ENCODE measurements around the gene IL17D.
A peak's percentile ranks its signal among the peaks of the same experiment; 100 is the strongest.
"Not testable (repeated sequence)": the region's sequence is repeated elsewhere in the genome, so short reads cannot be mapped to it uniquely, and the experiment has no call there.

IL17D gene

DNA sequence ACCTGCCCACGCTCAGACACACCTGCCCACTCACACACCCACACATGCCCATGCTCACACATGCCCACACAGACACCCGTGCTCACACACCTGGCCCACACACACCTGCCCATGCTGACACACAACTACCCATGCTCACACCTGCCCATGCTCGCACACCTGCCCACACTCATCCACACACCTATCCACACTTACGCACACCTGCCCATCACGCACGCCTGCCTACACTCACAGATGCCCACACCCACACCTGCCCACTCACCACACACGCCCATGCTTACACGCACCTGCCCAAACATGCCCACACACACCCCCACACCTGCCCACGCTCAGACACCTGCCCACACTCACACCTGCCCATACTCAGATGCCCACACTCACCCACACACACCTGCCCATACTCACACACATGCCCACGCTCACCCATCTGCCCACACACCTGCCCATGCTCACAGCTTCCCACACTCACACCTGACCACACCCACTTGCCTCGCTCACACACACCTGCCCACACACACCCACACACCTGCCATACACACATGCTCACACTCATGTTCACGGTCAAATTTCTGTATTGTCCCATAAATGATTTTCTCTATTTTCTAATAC lies 15.6 kb downstream of the IL17D start:
- no peak for DNase-seq (ENCODE audit: low spot score)
- H3K4me3 Mint-ChIP-seq = no peak overlapping the region
- peaks cover 1% of the 10 kb centered on the region for H3K4me1 Mint-ChIP-seq (ENCODE audit: low read depth)
- peaks cover 14% of the 10 kb centered on the region for H3K27me3 Mint-ChIP-seq (ENCODE audit: low read depth)
- H3K27ac Mint-ChIP-seq = no peak overlapping the region
- H3K36me3 Mint-ChIP-seq (ENCODE audit: low read depth) = no peaks in the 10 kb centered on the region
- no peaks in the 10 kb centered on the region for H3K9me3 Mint-ChIP-seq

DNA sequence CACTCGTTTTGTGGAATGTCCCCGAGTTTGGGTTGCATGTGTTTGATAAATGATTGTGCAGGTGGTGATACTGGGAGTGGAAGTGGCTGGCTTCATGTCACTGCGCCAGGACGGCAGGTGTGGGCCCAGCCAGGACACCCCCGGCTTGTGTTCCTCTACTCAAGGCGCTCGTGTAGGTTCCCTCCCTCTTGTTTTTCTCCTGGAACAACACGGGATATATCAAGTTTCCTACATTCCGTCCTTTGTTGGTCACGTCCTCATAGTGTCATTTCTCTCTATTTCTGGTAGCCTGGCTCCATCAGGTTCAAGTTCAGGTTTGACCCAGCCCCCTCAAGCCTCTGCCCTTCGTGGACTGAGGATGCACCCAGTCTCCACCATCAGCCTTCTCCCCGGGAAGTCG lies 16.3 kb downstream of the IL17D start:
- Mint-ChIP-seq H3K27ac (no peak overlapping the region), H3K36me3 (ENCODE audit: low read depth) (no peaks in the 10 kb centered on the region), H3K27me3 (ENCODE audit: low read depth) (peaks cover 13% of the 10 kb centered on the region), H3K4me1 (ENCODE audit: low read depth) (peaks cover 1% of the 10 kb centered on the region), H3K9me3 (no peaks in the 10 kb centered on the region), H3K4me3 (no peak overlapping the region)
- no peak for DNase-seq (ENCODE audit: low spot score)

DNA sequence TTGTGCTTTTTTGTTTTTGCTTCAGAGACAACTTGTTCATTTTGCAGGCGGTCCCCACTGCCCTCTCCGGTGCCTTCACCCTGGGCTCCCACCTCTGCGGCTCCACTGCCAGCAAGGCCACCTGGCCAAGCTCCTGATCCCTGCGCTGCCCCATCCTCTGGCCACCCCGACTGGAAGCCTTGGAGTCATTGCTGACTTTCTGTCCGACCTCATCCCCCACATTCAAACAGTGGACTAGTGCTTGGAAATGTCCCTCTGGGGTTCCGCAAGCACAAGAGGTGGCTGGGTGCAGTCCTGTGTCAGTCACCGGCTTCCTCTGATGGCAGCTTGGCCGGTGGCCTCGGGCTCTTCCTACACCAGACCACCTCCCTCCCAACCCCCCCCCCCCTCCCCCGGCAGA lies 17.0 kb downstream of the IL17D start:
- no peak for DNase-seq (ENCODE audit: low spot score)
- Mint-ChIP-seq H3K36me3 (ENCODE audit: low read depth) (no peaks in the 10 kb centered on the region), H3K27ac (no peak overlapping the region), H3K4me3 (no peak overlapping the region), H3K9me3 (no peaks in the 10 kb centered on the region), H3K27me3 (ENCODE audit: low read depth) (peaks cover 13% of the 10 kb centered on the region), H3K4me1 (ENCODE audit: low read depth) (peaks cover 1% of the 10 kb centered on the region)

DNA sequence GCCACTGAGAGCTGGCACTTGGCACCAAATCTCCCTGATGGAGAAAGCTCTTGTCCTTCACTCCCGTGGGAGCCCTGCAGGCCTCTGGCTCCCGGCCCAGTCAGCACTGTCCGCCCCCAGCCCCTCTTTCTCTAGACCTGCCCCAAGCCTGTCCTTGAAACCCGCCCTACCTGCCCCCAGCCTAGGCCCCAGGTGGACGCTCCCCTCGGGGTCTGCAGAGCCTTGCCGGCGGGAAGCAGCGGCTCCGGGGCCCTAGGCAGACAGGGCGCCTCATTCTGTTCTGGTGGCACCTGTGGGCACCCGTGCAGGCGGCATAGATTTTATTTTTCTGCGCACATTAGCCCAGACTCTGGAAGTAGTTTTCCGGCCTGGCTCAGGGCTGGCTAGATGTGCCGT lies 17.6 kb downstream of the IL17D start:
- Mint-ChIP-seq H3K9me3 (no peaks in the 10 kb centered on the region), H3K4me3 (no peak overlapping the region), H3K27ac (no peak overlapping the region), H3K36me3 (ENCODE audit: low read depth) (no peaks in the 10 kb centered on the region), H3K27me3 (ENCODE audit: low read depth) (peaks cover 13% of the 10 kb centered on the region), H3K4me1 (ENCODE audit: low read depth) (peaks cover 1% of the 10 kb centered on the region)
- DNase-seq (ENCODE audit: low spot score) = no peak

DNA sequence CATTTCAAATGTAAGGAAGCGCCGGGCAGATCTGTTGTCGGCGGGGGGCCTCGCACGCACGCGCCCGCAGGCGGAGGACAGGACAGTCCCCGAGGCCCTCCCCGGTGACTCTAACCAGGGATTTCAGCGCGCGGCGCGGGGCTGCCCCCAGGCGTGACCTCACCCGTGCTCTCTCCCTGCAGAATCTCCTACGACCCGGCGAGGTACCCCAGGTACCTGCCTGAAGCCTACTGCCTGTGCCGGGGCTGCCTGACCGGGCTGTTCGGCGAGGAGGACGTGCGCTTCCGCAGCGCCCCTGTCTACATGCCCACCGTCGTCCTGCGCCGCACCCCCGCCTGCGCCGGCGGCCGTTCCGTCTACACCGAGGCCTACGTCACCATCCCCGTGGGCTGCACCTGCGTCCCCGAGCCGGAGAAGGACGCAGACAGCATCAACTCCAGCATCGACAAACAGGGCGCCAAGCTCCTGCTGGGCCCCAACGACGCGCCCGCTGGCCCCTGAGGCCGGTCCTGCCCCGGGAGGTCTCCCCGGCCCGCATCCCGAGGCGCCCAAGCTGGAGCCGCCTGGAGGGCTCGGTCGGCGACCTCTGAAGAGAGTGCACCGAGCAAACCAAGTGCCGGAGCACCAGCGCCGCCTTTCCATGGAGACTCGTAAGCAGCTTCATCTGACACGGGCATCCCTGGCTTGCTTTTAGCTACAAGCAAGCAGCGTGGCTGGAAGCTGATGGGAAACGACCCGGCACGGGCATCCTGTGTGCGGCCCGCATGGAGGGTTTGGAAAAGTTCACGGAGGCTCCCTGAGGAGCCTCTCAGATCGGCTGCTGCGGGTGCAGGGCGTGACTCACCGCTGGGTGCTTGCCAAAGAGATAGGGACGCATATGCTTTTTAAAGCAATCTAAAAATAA lies 18.2 kb downstream of the IL17D start:
- H3K27ac Mint-ChIP-seq = no peak overlapping the region
- no peak for DNase-seq (ENCODE audit: low spot score)

DNA sequence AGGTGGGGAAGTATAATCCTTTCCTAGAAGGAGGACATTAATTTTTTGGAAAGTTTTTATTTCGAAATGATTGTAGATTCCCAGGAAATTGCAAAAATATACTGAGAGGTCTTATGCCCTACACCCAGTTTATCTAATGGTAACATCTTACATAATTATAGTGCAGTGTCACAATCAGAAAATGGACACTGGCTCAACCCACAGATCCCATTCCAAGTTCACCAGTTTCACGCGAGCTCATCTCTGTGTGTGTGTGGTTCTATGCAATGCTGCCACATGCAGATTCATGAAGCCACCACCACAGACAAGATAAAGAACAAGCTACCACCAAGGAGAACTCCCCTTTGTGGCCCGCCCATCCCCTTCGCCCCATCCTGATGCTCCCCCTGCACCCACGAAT lies 24.4 kb downstream of the IL17D start:
- peaks cover 2% of the 10 kb centered on the region for H3K27me3 Mint-ChIP-seq (ENCODE audit: low read depth)
- no peaks in the 10 kb centered on the region for H3K4me1 Mint-ChIP-seq (ENCODE audit: low read depth)
- no peaks in the 10 kb centered on the region for H3K9me3 Mint-ChIP-seq
- no peak for DNase-seq (ENCODE audit: low spot score)
- no peak overlapping the region for H3K27ac Mint-ChIP-seq
- H3K4me3 Mint-ChIP-seq = no peak overlapping the region
- H3K36me3 Mint-ChIP-seq (ENCODE audit: low read depth) = no peaks in the 10 kb centered on the region

More for the DNA sequence above, 18.2 kb downstream of the IL17D start:
- Mint-ChIP-seq H3K9me3 (no peaks in the 10 kb centered on the region), H3K4me3 (peak overlapping the region; percentile 36), H3K27me3 (ENCODE audit: low read depth) (peaks cover 13% of the 10 kb centered on the region), H3K36me3 (ENCODE audit: low read depth) (no peaks in the 10 kb centered on the region), H3K4me1 (ENCODE audit: low read depth) (peaks cover 1% of the 10 kb centered on the region)

DNA sequence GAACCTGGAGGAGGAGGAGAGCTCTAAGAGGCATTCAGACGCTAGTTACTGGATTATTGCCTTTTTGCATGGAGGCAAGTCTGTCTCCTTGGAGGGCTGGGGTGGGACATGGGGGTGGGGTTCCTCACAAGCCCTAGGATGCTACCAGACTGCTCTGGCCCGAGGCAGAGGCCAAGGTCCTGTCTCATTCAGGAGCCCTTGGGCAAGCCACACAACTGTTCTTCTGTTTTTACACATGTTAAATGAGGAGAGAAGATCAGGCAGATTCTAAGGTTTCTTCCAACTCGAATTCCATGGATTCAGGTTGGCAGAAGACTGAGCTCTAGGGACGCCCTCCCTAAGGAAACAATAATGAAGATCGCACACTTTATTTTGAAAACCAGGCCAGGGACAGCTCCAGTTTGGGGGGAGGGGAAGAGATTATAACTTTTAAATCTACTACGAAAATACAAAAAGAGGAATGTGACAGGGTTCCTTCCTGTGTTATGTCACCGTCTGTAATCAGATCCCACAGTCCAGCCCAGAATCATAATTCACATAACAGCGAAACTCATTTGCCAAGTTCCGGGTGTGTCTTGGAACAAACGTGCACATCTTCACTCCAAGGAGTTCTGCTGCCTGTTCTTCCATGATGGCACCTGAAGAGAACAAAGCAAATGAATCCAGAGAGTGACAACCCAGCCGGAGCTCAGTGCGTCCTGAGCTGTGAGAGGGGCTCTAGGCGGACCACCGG lies 25.2 kb downstream of the IL17D start:
- H3K27ac Mint-ChIP-seq = no peak overlapping the region
- H3K4me3 Mint-ChIP-seq = no peak overlapping the region
- H3K27me3 Mint-ChIP-seq (ENCODE audit: low read depth) = no peaks in the 10 kb centered on the region
- H3K4me1 Mint-ChIP-seq (ENCODE audit: low read depth) = no peaks in the 10 kb centered on the region
- H3K9me3 Mint-ChIP-seq = no peaks in the 10 kb centered on the region
- no peak for DNase-seq (ENCODE audit: low spot score)
- no peaks in the 10 kb centered on the region for H3K36me3 Mint-ChIP-seq (ENCODE audit: low read depth)

DNA sequence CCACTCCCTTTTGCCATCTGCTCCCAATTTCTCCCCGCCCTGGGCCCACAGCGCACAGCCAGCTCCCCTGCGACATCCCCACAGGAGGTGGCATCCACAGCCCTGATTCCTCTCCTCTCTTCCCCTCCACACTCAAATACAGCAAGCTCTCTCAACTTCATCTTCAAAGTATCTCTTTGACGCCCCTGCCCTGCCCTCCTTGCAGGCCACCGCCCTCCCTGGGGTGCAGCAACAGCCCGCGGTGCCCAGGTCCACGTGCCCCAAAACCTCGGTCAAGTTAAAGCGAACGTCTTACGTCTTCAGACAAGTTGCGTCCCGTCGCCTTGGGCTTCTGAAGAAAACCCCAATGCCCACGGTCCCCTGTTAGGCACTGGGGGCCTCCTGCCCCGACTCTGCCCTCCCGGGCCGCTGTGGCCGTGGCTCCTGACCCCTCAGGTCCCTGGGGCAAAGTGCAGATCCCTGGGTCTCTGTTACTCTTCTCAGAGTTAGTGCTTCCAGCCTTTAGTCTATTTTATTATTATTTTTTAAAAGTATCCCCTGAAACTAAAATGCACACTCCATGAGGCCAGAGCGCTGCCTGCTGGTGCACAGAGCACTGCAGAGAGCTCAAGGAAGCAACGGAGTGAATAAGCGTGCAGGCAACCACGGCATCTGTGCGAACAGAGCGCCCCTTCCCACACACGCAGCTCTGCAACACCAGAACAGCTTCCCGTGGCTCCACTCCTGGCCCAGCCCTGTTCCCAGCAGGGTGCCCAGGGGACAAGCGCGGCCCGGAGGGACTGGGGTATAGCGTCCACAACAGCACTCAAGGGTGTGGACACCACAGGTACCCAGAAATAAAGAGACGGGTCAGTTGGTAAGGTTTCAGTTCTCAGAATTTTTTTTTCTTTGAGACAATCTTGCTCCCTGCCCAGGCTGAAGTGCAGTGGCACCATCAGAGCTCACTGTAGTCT lies 26.4 kb downstream of the IL17D start:
- Mint-ChIP-seq H3K27me3 (ENCODE audit: low read depth) (no peaks in the 10 kb centered on the region), H3K4me3 (no peak overlapping the region), H3K4me1 (ENCODE audit: low read depth) (no peaks in the 10 kb centered on the region), H3K36me3 (ENCODE audit: low read depth) (no peaks in the 10 kb centered on the region), H3K27ac (no peak overlapping the region), H3K9me3 (no peaks in the 10 kb centered on the region)
- DNase-seq (ENCODE audit: low spot score) = no peak

DNA sequence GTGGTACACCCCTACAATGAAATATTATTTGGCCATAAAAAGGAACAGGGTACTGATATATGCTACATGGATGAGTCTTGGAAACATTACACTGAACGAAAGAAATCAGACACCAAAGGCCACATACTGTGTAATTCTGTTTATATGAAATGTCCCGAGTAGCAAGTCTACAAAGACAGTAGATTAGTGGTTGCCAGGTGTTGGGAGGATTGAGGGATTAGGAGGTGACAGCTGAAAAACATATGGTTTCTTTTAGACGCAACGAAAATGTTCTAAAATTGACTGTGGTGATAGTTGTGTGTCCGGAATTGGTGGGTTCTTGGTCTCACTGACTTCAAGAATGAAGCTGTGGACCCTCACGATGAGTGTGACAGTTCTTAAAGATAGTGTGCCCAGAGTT lies 35.1 kb downstream of the IL17D start:
- Mint-ChIP-seq H3K27ac (no peak overlapping the region), H3K27me3 (ENCODE audit: low read depth) (no peaks in the 10 kb centered on the region), H3K9me3 (no peaks in the 10 kb centered on the region), H3K36me3 (ENCODE audit: low read depth) (peaks cover 4% of the 10 kb centered on the region), H3K4me1 (ENCODE audit: low read depth) (no peaks in the 10 kb centered on the region), H3K4me3 (no peak overlapping the region)
- no peak for DNase-seq (ENCODE audit: low spot score)

DNA sequence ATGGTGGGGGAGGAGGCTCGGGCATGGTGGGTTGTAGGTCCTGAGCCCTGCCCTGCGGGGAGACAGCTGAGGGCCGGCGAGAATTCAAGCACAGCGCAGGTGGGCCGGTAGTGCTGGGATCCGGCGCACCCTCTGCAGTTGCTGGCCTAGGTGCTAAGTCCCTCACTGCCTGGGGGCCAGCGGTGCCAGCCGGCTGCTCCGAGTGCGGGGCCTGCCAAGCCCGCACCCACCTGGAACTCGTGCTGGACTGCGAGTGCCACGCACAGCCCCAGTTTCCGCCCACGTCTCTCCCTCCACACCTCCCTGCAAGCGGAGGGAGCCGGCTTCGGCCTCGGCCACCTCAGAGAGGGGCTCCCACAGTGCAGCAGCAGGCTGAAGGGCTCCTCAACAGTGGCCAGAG lies 36.5 kb downstream of the IL17D start:
- DNase-seq (ENCODE audit: low spot score) = no peak
- Mint-ChIP-seq H3K36me3 (ENCODE audit: low read depth) (peaks cover 4% of the 10 kb centered on the region), H3K4me1 (ENCODE audit: low read depth) (no peaks in the 10 kb centered on the region), H3K27ac (no peak overlapping the region), H3K9me3 (peaks cover 7% of the 10 kb centered on the region), H3K27me3 (ENCODE audit: low read depth) (no peaks in the 10 kb centered on the region), H3K4me3 (no peak overlapping the region)

DNA sequence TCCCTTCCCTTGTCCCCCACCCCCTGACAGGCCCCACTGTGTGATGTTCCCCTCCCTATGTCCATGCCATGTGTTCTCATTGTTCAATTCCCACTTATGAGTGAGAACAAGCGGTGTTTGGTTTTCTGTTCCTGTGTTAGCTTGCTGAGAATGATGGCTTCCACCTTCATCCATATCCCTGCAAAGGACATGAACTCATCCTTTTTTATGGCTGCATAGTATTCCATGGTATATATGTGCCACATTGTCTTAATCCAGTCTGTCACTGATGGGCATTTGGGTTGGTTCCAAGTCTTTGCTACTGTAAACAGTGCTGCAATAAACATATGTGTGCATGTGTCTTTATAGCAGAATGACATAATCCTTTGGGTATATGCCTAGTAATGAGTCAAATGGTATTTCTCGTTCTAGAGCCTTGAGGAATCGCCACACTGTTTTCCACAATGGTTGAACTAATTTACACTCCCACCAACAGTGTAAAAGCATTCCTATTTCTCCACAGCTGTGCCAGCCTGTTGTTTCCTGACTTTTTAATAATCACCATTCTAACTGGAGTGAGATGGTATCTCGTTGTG lies 40.4 kb downstream of the IL17D start:
- not testable (repeated sequence) for H3K4me1 Mint-ChIP-seq (ENCODE audit: low read depth); H3K27ac Mint-ChIP-seq; H3K4me3 Mint-ChIP-seq; DNase-seq (ENCODE audit: low spot score); H3K36me3 Mint-ChIP-seq (ENCODE audit: low read depth); H3K27me3 Mint-ChIP-seq (ENCODE audit: low read depth)
- peaks cover 18% of the 10 kb centered on the region for H3K9me3 Mint-ChIP-seq

DNA sequence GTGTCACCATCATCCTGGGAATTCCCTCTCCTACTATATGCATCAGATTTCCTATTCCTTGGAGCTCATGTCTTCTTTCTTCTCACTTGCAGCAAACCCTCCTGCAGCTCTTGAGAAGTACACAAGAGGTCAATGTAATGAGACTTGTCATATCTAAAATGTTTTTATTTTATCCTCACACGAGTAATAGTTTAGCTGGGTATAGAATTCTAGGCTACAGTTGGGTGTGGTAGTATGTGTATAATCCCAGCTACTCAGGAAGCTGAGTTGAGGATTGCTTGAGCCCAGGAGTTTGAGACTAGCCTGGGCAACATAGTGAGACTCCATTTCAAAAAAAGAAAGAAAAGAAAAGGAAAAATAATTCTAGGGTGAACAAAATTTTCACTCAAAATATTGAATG lies 45.9 kb downstream of the IL17D start:
- H3K9me3 Mint-ChIP-seq = peaks cover 56% of the 10 kb centered on the region
- H3K27ac Mint-ChIP-seq = no peak overlapping the region
- H3K4me1 Mint-ChIP-seq (ENCODE audit: low read depth) = no peaks in the 10 kb centered on the region
- H3K4me3 Mint-ChIP-seq = no peak overlapping the region
- H3K36me3 Mint-ChIP-seq (ENCODE audit: low read depth) = peaks cover 8% of the 10 kb centered on the region
- no peak for DNase-seq (ENCODE audit: low spot score)
- no peaks in the 10 kb centered on the region for H3K27me3 Mint-ChIP-seq (ENCODE audit: low read depth)

DNA sequence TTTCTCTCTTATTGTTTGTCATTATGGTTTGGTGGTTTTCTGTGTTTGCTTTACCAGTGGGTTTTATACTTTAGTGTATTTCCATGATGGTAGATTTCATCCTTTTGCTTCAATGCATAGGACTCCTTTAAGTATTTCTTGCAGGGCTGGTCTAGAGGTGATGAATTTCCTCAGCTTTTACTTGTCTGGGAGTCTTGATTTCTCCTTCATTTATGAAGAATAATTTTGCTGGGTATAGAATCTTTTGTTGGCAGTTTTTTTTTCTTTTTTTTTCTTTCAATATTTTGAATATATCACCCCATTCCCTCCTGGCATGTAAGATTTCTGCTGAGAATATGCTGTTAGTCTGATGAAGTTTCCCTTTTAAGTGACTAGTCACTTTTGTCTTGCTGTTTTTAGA lies 50.5 kb downstream of the IL17D start:
- Mint-ChIP-seq H3K9me3 (peaks cover 62% of the 10 kb centered on the region), H3K4me1 (ENCODE audit: low read depth) (no peaks in the 10 kb centered on the region), H3K27me3 (ENCODE audit: low read depth) (no peaks in the 10 kb centered on the region), H3K4me3 (no peak overlapping the region), H3K27ac (no peak overlapping the region), H3K36me3 (ENCODE audit: low read depth) (peaks cover 19% of the 10 kb centered on the region)
- no peak for DNase-seq (ENCODE audit: low spot score)

Data from T-helper 2 cell treated with Interferon-gamma antibody and Interleukin-4, amounts not matched to agents 5 μg/mL and 100 μg/mL, for 36 hours (primary cell).